Measurements from ENCODE around the gene BBS4.

Gene BBS4

DNA sequence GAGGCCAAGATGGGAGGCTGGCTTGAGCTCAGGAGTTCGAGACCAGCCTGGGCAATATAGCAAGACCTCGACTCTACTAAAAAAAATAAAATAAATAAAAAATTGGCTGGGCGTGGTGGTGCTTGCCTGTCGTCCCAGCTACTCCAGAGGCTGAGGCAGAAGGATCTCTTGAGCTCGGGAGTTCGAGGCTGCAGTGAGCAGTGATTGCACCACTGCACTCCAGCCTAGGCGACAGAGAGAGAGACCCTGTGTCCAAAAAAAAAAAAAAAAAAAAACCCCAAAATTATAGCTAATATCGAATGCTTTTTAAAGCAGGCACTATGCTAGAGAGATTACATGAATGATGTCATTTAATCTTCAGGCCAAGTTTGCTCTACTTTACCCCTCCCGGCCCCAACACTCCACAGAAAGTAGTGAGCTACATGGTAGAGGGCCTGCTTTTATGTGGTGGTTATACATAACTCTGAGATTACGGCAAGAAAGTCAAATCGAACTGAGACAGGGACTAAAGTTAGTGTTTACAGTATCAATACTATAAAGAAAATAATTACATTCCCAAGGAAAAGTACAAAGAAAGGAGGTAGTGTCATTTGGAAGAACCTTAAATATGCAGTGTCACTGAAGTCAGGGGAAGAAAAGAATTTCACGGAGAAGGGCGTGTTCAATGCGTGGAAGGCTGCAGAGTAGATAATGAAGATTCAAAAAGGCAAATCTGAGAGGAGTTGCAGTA, 96.4 kb downstream of the BBS4 start:
- TF ChIP-seq, protein P1, sequence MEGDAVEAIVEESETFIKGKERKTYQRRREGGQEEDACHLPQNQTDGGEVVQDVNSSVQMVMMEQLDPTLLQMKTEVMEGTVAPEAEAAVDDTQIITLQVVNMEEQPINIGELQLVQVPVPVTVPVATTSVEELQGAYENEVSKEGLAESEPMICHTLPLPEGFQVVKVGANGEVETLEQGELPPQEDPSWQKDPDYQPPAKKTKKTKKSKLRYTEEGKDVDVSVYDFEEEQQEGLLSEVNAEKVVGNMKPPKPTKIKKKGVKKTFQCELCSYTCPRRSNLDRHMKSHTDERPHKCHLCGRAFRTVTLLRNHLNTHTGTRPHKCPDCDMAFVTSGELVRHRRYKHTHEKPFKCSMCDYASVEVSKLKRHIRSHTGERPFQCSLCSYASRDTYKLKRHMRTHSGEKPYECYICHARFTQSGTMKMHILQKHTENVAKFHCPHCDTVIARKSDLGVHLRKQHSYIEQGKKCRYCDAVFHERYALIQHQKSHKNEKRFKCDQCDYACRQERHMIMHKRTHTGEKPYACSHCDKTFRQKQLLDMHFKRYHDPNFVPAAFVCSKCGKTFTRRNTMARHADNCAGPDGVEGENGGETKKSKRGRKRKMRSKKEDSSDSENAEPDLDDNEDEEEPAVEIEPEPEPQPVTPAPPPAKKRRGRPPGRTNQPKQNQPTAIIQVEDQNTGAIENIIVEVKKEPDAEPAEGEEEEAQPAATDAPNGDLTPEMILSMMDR (conservative IDR thresholded peaks at IDR 0.05; ENCODE audit: control insufficient read depth, insufficient read depth, low read depth, low read length) = no peak
- H3K4me3 ChIP-seq (ENCODE audit: control insufficient read depth, low read depth, low read length) = peak overlapping the region; percentile 74
- DNase-seq (ENCODE audit: low read depth) = peak; percentile 12

DNA sequence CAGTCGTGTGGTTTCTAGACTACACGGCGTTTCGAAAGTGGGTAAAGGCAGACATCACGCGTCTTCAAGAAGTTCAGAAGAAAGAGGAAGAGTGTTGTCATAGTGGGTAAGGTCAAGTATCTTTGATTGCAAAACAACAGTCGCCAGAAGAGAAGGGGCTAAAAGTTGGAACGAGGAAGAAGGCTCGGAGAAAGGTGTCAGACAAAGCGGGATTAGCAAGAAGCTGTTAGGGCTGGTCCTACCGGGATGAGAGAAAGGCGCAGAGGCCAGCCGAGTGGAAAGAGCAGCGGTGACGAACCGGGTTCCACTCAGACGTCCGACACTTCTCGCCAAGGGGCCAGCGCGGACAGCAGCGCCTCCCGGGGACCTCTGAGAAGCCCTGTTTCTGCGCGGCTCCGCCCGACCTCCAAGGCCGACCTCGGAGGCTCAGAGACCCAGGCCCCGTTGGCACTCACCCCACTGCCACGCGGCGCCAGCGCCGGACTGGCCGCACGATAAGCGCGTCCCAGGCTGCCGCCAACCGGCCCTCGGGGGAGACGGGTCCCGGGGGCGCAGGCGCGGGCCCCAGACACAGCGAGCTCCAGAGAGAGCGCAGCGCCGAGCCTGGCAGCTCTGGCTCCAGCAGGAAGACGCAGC, 97.1 kb downstream of the BBS4 start:
- TF ChIP-seq, protein P1 (conservative IDR thresholded peaks at IDR 0.05; ENCODE audit: control insufficient read depth, insufficient read depth, low read depth, low read length) = no peak
- peak; percentile 42 for DNase-seq (ENCODE audit: low read depth)
- peak overlapping the region; percentile 74 for H3K4me3 ChIP-seq (ENCODE audit: control insufficient read depth, low read depth, low read length)

DNA sequence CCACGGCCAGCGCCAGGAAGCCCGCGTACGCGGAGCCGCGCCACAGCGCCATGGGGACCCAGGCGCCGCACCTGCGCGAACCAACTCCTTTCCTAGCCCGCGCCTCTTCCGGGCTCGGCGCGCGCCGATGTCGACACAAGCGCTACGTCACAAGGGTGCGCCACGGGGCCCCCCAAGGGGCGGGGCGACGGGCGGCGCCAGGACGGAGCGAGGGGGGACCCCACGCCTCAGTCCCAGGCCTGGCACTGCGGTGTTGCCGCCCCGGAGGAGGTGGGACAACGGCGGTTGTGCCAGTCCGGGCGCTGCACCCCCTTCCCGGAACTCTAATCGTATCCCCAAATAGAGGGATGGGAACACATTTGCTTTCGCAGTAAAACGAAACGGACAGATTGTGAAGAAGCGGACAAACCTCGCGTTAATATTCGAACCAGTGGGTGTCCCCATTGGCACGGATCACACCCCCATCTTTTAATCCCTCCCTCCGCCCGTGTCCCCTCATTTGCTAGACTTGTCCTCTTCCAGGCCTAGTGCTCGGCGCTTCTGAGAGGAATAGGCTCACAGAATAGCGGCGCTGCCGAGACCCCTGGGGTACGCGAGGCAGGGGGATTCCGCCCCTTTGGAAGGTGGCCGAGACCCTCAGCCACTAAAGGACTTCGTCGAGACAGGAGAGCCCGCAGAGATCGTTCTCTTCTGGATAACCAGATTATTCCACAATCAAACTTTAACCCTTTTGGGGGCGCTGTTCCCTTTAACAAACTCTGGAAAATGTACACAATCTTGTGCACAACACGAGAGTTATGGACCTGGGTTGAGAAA, 97.8 kb downstream of the BBS4 start, which contains the start of gene ADPGK:
ADPGK (minus strand) TSS at position 119 of the 816 bp plus-strand sequence; CDS start at position 52, 67 bp downstream.
- DNase-seq (ENCODE audit: low read depth) = peak; percentile 88
- peak within 1 kb of the TSS; percentile 74 for H3K4me3 ChIP-seq (ENCODE audit: control insufficient read depth, low read depth, low read length)
- TF ChIP-seq, protein P1 (conservative IDR thresholded peaks at IDR 0.05; ENCODE audit: control insufficient read depth, insufficient read depth, low read depth, low read length) = peak; percentile 63

DNA sequence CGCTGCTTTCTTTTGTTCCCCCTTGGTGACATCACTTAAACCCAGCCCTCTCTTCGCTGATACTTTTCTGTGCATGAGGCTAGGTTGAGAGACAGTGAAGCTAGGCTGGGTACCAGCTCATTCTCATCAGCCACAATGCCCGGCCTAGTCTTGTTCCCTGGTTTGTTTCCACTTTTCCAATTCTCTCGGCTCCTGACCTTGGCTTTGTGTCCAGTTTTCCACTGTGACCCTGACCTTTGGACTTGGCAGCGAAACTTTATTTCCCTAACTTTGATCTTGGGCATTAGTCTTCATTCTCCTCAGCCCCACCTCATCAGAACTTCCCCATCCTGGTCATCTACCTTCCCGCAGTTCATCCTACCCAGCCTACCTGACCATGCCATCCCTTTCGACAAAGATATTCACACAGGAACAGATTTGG, 98.5 kb downstream of the BBS4 start:
- TF ChIP-seq, protein P1 (conservative IDR thresholded peaks at IDR 0.05; ENCODE audit: control insufficient read depth, insufficient read depth, low read depth, low read length) = no peak
- no peak for DNase-seq (ENCODE audit: low read depth)
- peak overlapping the region; percentile 74 for H3K4me3 ChIP-seq (ENCODE audit: control insufficient read depth, low read depth, low read length)

DNA sequence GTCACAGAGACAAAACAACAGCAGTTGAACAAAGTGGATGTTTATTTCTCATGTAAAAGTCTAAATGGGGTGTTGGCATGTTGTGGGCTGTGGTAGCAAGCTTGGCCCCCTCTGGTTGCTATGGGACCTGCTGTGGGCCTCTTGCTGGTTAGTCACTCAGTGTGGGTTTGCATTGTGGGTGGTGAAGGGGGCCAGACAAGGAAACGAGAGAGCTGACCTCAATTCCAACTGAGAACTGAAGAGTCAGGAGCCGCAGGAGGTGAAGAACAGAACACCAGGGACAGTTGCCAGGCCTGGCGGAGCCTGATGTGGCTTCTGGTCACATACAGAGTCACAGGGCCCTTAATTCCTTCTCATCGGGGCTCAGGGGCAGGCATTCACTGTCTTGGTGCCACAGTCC, 99.4 kb downstream of the BBS4 start:
- TF ChIP-seq, protein P1 (conservative IDR thresholded peaks at IDR 0.05; ENCODE audit: control insufficient read depth, insufficient read depth, low read depth, low read length) = no peak
- DNase-seq (ENCODE audit: low read depth) = peak; percentile 45
- no peak overlapping the region for H3K4me3 ChIP-seq (ENCODE audit: control insufficient read depth, low read depth, low read length)

DNA sequence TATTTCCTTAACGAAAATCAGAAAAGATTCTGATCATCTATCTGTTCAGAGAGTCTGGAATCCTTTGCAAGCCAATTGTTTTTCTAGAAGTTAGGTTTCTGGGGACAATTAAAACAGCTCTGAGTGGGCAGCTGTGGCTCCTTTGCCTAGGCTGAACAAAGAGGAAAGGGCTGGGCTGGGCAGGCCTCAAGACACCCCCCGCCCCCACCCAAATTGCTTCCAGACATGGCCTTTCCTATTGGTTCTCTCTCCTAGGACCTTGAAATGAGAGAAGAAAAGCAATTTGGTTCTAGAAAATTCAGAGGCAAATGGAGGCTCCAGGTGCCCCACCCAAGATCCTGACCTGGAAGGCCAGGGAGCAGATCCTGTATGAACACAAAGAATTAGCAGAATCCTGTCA, 99.8 kb downstream of the BBS4 start:
- H3K4me3 ChIP-seq (ENCODE audit: control insufficient read depth, low read depth, low read length) = no peak overlapping the region
- TF ChIP-seq, protein P1 (conservative IDR thresholded peaks at IDR 0.05; ENCODE audit: control insufficient read depth, insufficient read depth, low read depth, low read length) = no peak
- DNase-seq (ENCODE audit: low read depth) = no peak

Data from fibroblast of mammary gland (primary cell).